NCI-H1092 treated with DMSO at 0.1 percent for 48 hours (cell line): Measurements from ENCODE around the gene NTN1.

Experiments
- DNase-seq: peaks from one replicate; lab custom pipeline; 2025; lab: John Stamatoyannopoulos, UW

The NTN1 gene

DNA sequence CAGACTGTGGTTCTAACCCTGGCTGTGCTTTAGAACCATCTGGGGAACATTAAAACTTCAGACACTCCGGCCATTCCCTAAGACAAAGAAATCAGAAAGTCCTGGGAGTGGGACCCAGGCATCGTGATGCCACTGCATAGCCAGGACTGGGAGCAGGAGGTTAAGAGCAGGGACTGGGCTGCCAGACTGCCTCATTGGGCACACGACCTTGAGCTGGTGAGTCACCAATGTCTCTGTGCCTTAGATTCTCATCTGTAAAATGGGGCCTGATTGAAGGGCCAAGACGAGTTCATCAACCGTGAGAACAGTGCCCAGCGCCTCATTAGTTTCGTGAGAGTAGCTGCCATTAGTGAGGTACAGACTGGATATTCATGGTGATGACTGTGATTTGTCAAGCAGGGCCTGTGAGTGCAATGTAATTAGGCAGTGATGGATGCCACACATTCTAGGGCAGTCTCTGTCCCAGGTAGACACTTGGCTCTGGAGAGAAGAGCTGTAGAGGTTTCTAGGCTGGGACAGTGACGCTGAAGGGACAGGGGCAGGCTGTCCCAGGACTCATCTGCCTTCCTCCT lies 196.8 kb downstream of the NTN1 start:
- no peak for DNase-seq

DNA sequence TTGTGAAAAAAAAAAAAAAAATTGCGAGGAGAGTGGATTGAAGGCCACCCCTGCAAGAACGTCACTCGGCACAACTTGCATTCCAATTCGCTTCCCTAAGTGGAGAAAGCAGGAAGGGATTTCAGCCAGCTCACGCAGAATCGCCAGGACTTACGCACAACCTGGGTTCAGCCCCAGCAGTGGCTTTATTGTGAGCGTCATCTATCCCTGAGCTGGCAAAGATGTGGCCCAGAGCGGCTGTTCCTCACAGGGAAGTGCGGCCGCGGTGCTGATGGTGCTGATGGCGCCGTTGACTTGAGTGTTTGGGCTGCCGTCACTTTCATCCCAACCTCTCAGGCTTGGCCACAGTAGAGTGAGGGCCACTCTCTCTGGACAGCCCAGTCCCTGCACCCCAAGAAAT lies 197.6 kb downstream of the NTN1 start:
- no peak for DNase-seq

DNA sequence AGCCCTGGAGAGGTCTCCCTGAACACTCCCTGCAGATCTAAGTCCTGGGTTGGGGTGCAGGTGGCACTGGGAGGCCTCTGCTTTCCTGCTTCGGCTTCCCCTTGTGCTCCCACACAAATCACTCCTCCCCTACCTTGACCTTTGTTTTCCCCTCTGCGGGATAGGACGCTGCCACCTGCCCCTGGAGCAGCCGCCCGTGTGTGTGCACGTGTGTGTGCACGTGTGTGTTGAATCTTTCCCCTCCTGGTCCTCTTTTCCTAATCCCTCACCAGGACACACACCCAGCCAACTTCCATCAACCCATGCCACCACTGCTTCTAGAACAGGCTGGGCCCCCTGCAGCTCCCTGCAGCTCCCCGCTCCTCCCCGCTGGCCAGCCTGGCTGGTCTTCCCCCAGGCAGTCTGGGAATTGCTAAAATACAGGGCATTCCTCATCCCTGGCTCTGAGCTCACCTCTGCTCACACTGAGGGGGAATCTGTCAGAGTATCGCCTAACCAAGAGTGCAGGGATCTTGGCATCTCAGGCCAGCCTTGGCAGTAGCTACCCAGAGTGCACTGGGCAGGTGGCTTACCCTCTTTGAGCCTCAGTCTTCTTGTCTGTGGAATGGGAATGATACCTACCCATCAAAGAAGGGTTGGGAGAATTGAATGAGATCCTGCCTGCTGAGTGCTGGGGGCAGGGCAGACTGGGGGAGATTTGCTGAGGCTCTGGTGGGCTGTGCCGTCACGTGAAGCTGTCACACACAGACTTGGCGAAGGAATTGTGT lies 198.5 kb downstream of the NTN1 start:
- DNase-seq, result no peak

DNA sequence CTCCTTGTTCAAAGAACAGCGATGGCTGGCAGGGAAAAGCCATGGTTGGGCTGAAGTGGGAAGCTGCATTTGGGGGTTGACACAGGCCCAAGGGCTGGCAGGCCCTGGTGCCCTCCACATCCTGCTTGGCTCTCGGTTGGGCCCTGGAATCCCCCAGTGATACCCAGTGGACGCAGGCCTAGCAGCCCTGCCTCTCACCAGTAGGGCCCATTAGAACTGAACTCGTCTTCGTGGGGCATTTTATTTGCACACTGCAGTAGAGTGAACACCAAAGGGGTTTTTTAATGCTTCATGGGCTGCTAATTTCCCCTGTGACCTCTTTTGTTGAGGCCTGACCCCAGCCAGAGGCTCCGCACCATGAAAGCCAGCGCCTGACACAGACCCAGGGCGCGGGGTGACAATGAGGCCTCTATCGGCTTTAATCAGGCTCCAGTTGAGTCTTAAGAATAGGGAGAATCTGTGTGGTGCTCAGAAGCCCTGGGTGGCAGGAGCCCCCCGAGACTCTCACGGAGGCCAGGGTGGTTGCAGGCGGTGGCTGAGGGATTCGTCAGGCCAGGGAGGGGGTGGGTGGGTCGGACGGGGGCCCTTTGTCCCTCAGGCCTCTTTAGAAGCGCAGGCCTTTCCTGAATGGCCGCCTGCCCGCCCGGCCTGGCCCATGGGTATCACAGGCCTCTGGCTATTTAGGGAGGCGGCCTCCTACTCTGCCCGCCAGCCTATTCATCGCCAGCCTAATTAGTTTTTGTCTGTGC lies 199.3 kb downstream of the NTN1 start:
- no peak for DNase-seq

DNA sequence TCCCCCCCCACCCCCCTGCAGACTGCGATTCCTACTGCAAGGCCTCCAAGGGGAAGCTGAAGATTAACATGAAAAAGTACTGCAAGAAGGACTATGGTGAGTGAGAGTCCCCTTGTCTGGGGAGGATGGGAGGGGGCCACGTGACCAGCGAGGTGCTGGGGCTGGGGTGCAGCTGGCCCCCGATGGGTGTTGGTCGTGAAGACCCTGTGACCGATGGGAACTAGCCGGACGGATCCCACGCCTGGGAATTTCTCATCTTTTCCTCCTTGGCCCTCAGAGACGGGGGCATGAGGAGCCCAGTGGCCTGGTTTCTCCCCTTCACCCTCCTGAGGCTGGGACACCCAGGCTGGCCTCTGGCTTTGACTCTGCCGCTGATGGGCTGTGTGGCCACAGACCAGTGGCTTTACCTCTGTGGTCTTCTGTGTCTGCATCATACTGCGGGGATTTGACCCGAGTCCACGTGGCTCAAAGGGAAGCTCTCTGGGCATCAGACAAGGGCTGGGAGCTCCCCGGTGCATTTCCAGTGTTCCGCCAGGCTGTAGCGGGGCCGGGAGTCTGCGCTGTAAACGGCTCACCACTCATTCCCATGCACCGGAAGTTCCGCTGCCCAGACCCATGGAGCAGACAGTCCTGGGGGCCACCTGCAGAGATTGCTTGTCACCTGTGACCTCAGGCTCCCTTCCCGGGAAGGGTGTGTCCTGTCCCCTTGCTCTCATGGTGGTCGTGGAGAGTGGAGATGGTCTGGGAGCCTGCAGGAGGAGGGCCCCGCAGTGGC lies 200.0 kb downstream of the NTN1 start:
- no peak for DNase-seq

DNA sequence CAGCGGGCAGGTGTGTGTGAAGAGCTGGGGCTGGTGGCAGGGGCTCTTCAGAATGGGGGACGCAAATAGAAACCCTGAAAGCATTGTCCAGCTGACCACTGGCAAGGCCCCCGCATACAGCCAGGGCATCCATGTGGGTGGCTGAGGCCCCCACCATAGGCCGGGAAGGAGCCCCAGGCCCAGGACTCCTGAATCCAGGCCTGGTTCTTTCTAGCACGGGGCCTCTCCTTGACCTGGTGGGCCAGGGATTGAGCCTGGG lies 200.5 kb downstream of the NTN1 start:
- DNase-seq, result no peak

DNA sequence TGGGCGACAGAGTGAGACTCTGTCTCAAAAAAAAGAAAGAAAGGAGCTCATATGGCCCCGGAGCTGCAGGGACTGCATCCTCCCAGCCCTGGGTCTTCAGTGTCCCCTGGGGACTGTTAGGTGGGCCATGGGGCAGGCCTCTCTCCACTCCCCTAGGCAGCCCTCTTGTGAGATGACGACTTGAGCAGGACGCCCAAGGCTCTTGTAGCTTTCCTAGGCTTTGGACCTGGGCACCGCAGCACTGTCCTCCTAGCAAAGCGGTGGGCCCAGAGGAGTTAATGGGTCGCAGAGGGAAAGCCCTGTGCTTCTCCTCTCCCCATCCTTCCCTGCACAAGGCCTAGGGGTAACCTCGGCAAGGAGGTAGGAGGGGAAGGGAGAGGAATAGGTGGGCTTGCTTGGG lies 202.2 kb downstream of the NTN1 start:
- DNase-seq, result no peak

DNA sequence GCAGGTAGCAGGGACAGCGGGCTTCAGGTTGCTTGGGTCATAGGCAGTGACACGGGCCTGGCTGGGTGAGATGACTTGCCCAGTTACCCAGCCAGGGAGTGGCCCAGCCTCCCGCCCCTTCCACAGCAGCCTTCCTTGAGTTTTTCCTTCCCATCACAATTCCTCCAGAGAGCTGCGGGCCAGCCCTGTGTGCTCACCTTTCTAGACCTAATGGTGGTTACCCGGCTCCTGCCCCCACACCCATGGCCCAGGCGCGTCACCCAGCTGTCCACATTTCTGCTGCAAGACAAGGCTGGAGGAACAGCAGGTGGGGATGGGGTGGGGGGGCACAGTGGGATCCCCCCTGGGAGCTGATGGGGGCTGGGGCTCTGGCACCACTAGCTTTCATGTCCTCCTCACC lies 203.2 kb downstream of the NTN1 start:
- DNase-seq, result no peak

DNA sequence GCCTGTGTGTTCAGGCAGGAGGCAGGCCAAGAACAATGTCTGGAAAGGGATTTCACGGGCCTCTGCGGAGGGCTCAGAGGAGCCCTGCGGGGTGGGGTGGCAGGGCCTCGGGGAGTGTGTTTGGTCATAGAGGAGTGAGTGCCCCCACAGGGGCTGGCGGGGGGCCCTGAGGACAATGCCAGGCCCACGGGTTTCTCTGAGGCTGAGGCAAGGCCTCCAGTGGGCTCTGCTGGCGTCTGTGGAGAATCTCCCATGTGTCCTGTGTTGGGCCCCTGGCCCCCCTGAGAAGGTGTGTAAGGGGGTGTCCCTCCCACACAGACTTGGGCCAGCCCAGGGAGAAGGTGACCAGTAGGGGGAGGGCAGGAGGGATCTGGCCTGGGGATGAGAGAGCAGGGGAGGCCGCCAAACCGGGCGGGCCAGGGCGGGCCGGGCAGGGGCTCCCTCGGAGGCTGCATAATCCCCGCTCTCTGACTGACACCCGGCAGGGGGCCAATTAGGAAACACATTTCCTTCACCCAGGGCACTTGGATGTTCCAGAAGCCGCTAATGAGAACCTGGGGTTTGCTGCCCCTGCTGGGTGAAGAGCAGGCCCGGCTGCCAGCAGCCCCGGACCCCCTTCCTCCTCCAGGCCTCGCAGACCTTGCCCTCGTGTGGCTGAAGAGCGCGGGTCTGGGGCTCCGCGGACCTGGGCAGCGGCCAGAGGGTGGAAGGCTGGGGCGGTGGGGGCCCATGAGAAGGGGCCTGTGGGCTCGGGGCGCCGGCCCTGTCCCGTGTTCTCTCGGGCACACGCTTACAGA lies 204.2 kb downstream of the NTN1 start:
- DNase-seq, result no peak

DNA sequence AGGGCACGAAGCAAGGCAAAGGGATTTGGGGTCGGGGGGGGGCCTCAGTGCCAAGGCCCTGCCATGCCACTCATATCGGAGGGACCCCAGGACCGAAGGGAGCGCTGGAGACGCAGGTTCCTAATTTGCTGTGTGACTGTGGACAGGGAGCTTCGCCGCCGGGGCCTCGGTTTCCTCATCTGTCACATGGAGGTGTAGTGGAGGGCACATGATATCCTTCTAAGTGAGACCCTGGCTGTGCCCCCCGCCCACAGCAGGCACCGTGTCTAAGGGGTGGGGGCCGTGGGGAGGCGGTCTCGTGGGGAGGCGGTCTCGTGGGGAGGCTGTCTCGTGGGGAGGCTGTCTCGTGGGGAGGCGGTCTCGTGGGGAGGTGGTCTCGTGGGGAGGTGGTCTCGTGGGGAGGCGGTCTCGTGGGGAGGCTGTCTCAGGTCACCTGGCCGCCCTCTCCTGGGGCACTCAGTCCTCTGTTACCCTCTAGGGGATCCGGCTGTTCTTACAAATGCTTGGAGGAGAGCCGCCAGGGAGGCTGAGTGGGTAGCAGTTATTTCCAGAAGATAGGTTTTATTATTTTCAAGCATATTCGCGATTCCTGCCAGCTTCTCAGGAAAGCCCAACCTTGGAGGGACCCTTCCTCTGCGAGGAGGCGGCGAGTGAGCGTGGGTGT lies 205.0 kb downstream of the NTN1 start:
- no peak for DNase-seq

DNA sequence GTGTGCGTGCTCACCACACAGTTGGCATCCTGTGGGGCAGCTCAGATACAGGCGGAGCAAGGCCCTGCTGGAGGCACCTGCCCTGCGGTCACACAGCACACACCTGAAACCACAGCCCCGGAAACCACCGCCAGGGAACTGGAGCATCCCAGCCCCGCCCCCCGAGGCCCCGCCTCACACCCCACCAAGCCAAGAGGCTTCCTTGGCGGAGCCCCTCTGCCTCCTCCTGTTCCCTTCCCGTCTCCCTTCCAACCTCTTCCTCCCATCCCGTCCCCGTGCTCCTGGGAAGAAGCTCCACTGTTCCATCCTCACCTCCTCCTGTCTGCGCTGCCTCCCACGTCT lies 205.5 kb downstream of the NTN1 start:
- no peak for DNase-seq

DNA sequence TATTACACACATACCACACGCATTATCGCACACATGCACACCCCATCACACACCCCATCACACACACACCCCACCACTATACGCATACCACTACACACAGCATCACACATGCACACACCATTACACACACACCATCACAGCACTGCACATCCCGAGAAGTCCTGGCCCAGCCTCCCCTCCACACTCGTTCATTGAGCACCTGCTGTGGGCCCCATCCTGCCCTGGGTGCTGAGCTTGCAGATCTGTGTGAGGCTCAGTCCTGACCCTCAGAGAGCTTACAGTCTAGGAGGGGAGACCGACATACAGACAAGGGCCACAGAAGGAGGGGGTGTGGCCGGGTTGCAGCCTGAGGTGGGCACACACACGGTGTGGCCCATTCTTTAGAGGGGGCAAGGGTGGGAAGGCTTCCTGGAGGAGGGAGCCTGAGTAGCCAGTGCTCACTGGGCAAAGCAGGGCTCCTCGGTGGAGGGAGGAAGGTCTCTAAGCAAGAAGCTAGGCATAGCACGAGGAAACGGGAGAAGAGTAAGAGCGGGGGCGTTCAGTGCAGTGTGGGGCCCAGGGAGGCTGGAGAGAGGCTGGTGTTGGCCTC lies 206.6 kb downstream of the NTN1 start:
- DNase-seq, result no peak

DNA sequence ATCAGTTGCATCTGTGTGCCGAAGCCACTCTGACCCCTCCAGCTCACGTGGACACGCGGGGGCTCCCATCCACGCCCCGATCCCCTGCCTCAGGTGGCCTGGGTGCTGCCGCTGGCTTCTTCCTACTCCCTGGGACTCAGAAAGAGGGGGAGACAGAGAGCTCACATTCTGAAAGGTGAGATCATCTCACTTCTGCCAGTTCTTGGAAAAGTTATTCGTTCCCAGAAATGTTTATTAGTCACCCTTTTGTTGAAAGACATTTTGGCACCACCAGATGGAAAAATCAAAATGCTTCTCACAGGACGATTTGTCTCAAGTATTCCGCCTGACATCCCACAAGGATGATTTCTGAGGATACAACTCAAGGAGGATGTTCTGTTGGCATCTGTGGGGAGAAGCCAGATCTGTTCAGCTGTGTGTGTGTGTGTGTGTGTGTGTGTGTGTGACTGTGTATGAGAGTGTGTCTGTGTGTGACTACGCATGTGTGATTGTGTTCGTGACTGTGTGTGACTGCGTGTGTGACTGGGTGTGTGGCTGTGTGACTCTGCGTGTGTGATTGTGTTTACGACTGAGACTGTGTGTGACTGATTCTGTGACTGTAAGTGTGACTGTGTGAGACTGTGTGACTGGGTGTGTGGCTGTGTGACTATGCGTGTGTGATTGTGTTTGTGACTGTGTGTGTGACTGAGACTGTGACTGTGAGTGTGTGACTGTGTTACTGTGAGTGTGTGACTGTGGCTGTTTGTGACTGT lies 207.3 kb downstream of the NTN1 start:
- DNase-seq, result no peak

DNA sequence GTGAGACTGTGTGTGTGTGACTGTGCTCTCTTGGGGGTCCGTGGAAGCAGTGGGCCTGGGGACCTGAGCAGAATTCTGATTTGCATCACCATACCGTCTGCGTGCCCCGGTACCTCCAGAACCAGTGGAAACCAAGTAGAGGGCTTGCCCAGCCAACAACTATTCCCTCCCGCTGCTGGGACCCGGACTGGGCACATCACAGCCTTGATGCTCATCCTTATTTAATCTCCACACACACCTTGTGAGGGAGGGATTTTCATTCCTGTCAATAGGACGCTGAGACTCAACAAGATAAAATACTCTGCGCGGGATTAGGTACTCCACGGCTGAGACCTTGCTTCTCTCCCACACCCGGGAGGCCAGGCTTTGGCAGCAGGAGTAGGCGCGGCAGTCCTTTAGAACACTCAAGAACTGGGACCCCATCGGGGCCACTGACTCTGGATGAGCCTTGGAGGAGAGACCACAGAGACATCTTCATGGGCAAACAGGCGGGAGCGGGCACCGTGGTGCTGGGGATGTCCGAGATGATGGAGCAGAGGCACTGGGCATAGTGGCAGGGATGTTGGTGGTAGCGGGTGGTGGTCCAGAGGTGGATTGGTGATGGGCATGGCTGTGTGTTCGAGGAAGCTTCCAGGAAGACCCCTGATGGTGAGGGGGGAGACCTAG lies 208.0 kb downstream of the NTN1 start:
- no peak for DNase-seq

DNA sequence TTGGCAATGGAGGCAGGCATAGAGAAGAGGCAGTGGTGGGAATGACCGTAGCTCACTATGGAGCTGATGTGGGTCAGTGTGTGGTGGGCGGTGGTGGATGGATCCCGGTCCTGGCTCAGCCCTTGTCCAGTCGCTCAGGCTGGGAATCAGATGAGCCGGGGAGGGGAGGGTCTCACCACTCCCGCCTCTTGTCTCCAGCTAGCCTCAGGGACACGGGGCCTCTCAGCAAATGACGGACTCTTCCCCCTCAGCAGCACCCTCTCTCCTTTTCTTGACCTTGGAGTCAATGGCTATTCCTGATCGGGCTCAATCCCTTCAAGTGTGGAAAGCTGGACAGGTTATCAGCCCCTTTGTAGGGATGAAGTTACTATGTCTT lies 208.5 kb downstream of the NTN1 start:
- DNase-seq, result no peak

DNA sequence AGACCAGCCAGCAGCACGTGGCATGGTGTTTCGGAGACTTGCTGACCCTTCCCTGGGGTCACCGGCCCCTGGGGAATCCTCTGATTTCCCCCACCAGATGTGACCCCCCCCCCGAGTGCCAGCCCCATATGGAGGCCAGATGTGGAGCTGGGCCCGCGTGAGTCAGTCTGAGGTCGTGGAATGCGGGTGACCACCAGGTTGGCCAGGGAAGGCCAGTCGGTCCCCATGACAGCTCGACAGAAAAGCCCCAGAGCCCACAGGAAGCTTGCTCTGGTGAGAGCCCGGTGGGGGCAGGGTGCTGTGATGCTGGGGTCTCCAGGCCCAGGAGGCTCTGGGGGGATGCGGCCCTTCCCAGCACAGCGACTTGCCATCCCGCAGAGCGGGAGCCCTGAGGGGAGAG lies 209.0 kb downstream of the NTN1 start:
- no peak for DNase-seq

DNA sequence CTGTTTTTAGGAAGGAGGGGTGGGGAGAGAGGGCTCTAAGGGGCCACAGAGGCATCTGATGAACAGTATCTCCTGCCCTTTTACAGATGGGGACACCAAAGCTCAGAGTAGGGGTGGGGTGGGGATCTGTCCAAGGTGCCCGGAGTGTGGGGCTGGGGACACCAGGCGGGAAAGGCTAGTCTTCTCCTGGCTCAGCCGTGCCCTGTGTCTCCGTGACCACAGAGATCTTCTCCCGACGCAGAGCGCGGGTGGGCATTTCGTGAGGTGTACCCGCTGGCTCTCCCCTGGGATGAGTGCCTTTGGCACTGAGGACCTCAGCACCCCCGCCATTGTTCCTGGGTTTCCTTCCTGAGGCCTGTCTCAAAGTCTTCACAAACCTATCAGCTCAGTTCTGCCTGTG lies 209.6 kb downstream of the NTN1 start:
- no peak for DNase-seq

DNA sequence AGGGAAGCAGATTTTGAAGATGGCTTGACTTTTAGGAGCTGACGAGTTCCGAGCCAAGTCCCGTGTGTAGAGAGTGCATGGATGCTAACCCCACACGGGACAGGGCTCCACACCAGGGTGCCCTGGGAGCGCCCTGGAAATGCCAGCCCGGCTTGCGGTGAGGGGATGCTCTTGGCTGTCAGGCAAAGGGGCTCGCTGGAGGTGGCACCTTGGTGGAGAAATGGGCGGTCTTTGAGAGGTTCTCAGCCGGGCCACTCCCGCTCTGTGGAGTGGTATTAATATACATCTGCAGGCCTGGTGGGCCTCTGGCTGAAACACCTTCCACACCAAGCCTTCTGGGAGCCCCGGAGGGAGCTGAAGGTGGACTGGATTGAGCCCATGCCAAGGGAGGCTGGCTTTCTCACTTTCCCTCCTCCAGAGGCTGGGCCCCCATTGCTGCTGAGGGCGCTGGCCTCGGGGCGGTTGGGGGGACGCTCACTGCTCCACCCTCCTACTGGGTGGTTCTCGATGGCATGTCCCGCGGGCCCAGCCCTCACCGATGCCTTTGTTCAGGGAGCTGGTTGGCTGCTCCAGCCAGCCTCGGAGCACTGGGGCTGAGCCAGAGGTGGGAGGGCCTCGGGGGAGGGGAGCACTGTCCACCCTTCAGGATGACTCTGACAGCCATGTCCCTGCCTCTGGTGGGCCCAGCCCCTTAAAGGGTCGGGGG lies 210.3 kb downstream of the NTN1 start:
- DNase-seq, result no peak

DNA sequence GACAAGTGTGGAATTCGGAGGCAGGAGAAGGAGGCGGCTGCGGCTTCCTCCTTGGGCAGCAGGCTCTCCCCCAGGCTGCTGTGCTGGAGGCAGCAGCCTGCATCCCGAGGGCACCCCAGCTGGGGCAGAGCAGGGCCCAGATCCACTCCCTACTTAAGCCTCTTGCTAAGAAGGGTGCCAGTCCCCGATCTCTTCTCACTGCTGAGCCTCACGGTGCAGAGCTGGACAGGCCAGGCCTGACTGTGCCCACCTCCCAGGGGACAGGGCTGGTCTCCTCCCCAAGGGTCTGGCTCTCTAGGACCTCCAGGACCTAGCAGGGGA lies 210.8 kb downstream of the NTN1 start:
- no peak for DNase-seq
